GM23338 (cell line): Measurements from ENCODE around the gene CIAO3. TPM values are rescaled to one million over a fixed set of nuclear protein-coding genes. Genes with fewer than 3 reads are reported as not detected.
"Not testable (repeated sequence)": the region's sequence is repeated elsewhere in the genome, so short reads cannot be mapped to it uniquely, and the experiment has no call there.

Experiments
- ATAC-seq: fragments of 200-7000 bp; cut with Tn5 transposase; 3 replicates; pipeline ENCODE4 v1.9.1; 2020
- DNase-seq: peaks from one replicate; pipeline ENCODE4 v3.0.0-alpha.2; 2015; ENCODE audit warnings: low spot score
- H2AFZ ChIP-seq: fragments of 200-600 bp; sonication (generic); 2 replicates; pipeline ENCODE4 v1.8.0; 2016; ENCODE audit warnings: antibody characterized with exemption, mild to moderate bottlenecking, moderate library complexity
- H3F3A ChIP-seq: fragments of 200-600 bp; sonication (generic); replicated peaks from 2 replicates; pipeline ENCODE4 v1.8.0; 2017; ENCODE audit warnings: antibody characterized with exemption, mixed run types, low read depth
- H3K27ac ChIP-seq: fragments of 200-600 bp; sonication (generic); 2 replicates; pipeline ENCODE4 v1.6.1; 2016; ENCODE audit warnings: low read depth
- H3K27me3 ChIP-seq: fragments of 200-600 bp; sonication (generic); 2 replicates; pipeline ENCODE4 v1.8.0; 2016; ENCODE audit warnings: mild to moderate bottlenecking, mixed run types, moderate library complexity; ENCODE audit not compliant: insufficient read depth
- H3K36me3 ChIP-seq: fragments of 200-600 bp; sonication (generic); 2 replicates; pipeline ENCODE4 v1.8.0; 2016; ENCODE audit warnings: mild to moderate bottlenecking; ENCODE audit not compliant: insufficient read depth
- H3K4me1 ChIP-seq: fragments of 200-600 bp; sonication (generic); 2 replicates; pipeline ENCODE4 v1.8.0; 2016; ENCODE audit warnings: mild to moderate bottlenecking, moderate library complexity; ENCODE audit not compliant: insufficient read depth
- H3K4me2 ChIP-seq: fragments of 200-600 bp; sonication (generic); 2 replicates; pipeline ENCODE4 v1.7.1; 2017; ENCODE audit warnings: mixed run types
- H3K4me3 ChIP-seq: fragments of 200-600 bp; sonication (generic); 2 replicates; pipeline ENCODE4 v1.6.1; 2016; ENCODE audit warnings: mixed run types
- H3K79me2 ChIP-seq: fragments of 200-600 bp; sonication (generic); replicated peaks from 2 replicates; pipeline ENCODE4 v1.8.0; 2017; ENCODE audit warnings: mild to moderate bottlenecking; ENCODE audit not compliant: insufficient read depth
- H3K9me2 ChIP-seq: fragments of 200-600 bp; sonication (generic); 2 replicates; pipeline ENCODE4 v1.8.0; 2017; ENCODE audit not compliant: insufficient read depth
- H4K20me1 ChIP-seq: fragments of 200-600 bp; sonication (generic); replicated peaks from 2 replicates; pipeline ENCODE4 v1.8.0; 2017; ENCODE audit warnings: mild to moderate bottlenecking; ENCODE audit not compliant: insufficient read depth
- H3K27ac Mint-ChIP-seq: 2 replicates; pipeline ENCODE4 v1.8.0; 2020; ENCODE audit warnings: inconsistent platforms, mild to moderate bottlenecking, moderate library complexity, mixed read lengths
- H3K27me3 Mint-ChIP-seq: 3 replicates; pipeline ENCODE4 v1.8.0; 2022; ENCODE audit warnings: low read depth, mild to moderate bottlenecking, moderate library complexity, mixed read lengths, inconsistent platforms; ENCODE audit not compliant: insufficient read depth, poor library complexity
- H3K36me3 Mint-ChIP-seq: 3 replicates; pipeline ENCODE4 v1.8.0; 2021; ENCODE audit warnings: low read depth, mild to moderate bottlenecking, inconsistent platforms, moderate library complexity, mixed read lengths
- H3K4me1 Mint-ChIP-seq: 3 replicates; pipeline ENCODE4 v1.8.0; 2020; ENCODE audit warnings: mild to moderate bottlenecking, inconsistent platforms, mixed read lengths
- H3K4me3 Mint-ChIP-seq: 3 replicates; pipeline ENCODE4 v1.8.0; 2021; ENCODE audit warnings: moderate library complexity, mild to moderate bottlenecking, inconsistent platforms, mixed read lengths
- H3K9me3 Mint-ChIP-seq: 3 replicates; pipeline ENCODE4 v1.8.0; 2020; ENCODE audit warnings: moderate library complexity, mild to moderate bottlenecking, inconsistent platforms, mixed read lengths
- CREB1 ChIP-seq: fragments of 250-450 bp; sonication (Bioruptor Pico); IDR thresholded peaks from 2 replicates; pipeline ENCODE4 v1.5.0; 2020; ENCODE audit warnings: low read depth, mild to moderate bottlenecking, moderate library complexity
- EZH2 ChIP-seq: fragments of 200-600 bp; sonication (generic); IDR thresholded peaks from one replicate; pipeline ENCODE4 v1.8.0; 2017; ENCODE audit warnings: antibody characterized with exemption, mild to moderate bottlenecking, low read depth; ENCODE audit not compliant: unreplicated experiment
- EZH2phosphoT487 ChIP-seq: fragments of 200-600 bp; sonication (generic); IDR thresholded peaks from one replicate; pipeline ENCODE4 v1.8.1; 2018; ENCODE audit warnings: antibody characterized with exemption; ENCODE audit not compliant: unreplicated experiment
- JUNB ChIP-seq: IDR thresholded peaks from one replicate; pipeline ENCODE4 v1.6.1; 2016; ENCODE audit warnings: antibody characterized with exemption; ENCODE audit not compliant: unreplicated experiment
- NANOG ChIP-seq: IDR thresholded peaks from 2 replicates; pipeline ENCODE4 v1.6.1; 2016; ENCODE audit warnings: antibody characterized with exemption, borderline replicate concordance
- POLR2AphosphoS5 ChIP-seq: IDR thresholded peaks from 2 replicates; pipeline ENCODE4 v1.6.1; 2016; ENCODE audit warnings: antibody characterized with exemption, low read depth
- STAT1 ChIP-seq: IDR thresholded peaks from one replicate; pipeline ENCODE4 v1.6.1; 2016; ENCODE audit warnings: antibody characterized with exemption; ENCODE audit not compliant: unreplicated experiment
- ZNF114 ChIP-seq: fragments of 250-450 bp; sonication (Bioruptor Pico); IDR thresholded peaks from 2 replicates; pipeline ENCODE4 v1.5.0; 2020; ENCODE audit warnings: mild to moderate bottlenecking, moderate library complexity
- ZNF331 ChIP-seq: fragments of 250-450 bp; sonication (Bioruptor Pico); IDR thresholded peaks from 2 replicates; pipeline ENCODE4 v1.5.0; 2020; ENCODE audit warnings: low read depth, mild to moderate bottlenecking, moderate library complexity
- ZNF462 ChIP-seq: fragments of 250-450 bp; sonication (Bioruptor Pico); IDR thresholded peaks from 2 replicates; pipeline ENCODE4 v1.5.0; 2020; ENCODE audit warnings: mild to moderate bottlenecking, moderate library complexity
- polyA plus RNA-seq: library from polyadenylated mRNA; unstranded; fragments of >200 nt; fragmentation: Nextera tagmentation; extraction: Ambion mirVana; gene quantifications from 2 replicates; pipeline ENCODE4 v1.2.1, GENCODE V29; 2016
- total RNA-seq: library from RNA; depleted of rRNA; stranded (reverse); fragments of >200 nt; shearing (Covaris generic); gene quantifications from 2 replicates; pipeline ENCODE4 v1.2.3, GENCODE V29; 2014
- TF ChIP-seq, protein P1 (sequence below): IDR thresholded peaks from one replicate; pipeline ENCODE4 v1.6.1; 2018; ENCODE audit warnings: antibody characterized with exemption; ENCODE audit not compliant: unreplicated experiment

Gene CIAO3
- total and polyA plus RNA-seq, 2 experiments from 2014 or later = 13.0 to 42.3 TPM

GRCh38 chr16:776824-777223 lies 36.0 kb upstream of the CIAO3 start:
- H3K4me3 ChIP-seq = no peak overlapping the region
- Mint-ChIP-seq H3K4me3 (no peak overlapping the region), H3K36me3 (no peaks in the 10 kb centered on the region), H3K27me3 (peaks cover 10% of the 10 kb centered on the region), H3K9me3 (no peaks in the 10 kb centered on the region), H3K4me1 (no peaks in the 10 kb centered on the region), H3K27ac (no peak overlapping the region)
- H3K4me1 ChIP-seq = no peaks in the 10 kb centered on the region
- no peaks in the 10 kb centered on the region for H3K27me3 ChIP-seq
- DNase-seq (no peak), ATAC-seq (no peak)
- peaks cover 3% of the 10 kb centered on the region; the same call in 1 of the 2 replicates for H3F3A ChIP-seq
- no peaks in the 10 kb centered on the region for H3K9me2 ChIP-seq
- H3K4me2 ChIP-seq = no peak overlapping the region
- no peak overlapping the region for H3K27ac ChIP-seq
- H2AFZ ChIP-seq = no peak overlapping the region
- TF ChIP-seq ZNF114 (CRISPR knock-in tag) = no peak
- TF ChIP-seq EZH2phosphoT487 = no peak
- TF ChIP-seq ZNF331 = no peak
- TF ChIP-seq, protein P1, sequence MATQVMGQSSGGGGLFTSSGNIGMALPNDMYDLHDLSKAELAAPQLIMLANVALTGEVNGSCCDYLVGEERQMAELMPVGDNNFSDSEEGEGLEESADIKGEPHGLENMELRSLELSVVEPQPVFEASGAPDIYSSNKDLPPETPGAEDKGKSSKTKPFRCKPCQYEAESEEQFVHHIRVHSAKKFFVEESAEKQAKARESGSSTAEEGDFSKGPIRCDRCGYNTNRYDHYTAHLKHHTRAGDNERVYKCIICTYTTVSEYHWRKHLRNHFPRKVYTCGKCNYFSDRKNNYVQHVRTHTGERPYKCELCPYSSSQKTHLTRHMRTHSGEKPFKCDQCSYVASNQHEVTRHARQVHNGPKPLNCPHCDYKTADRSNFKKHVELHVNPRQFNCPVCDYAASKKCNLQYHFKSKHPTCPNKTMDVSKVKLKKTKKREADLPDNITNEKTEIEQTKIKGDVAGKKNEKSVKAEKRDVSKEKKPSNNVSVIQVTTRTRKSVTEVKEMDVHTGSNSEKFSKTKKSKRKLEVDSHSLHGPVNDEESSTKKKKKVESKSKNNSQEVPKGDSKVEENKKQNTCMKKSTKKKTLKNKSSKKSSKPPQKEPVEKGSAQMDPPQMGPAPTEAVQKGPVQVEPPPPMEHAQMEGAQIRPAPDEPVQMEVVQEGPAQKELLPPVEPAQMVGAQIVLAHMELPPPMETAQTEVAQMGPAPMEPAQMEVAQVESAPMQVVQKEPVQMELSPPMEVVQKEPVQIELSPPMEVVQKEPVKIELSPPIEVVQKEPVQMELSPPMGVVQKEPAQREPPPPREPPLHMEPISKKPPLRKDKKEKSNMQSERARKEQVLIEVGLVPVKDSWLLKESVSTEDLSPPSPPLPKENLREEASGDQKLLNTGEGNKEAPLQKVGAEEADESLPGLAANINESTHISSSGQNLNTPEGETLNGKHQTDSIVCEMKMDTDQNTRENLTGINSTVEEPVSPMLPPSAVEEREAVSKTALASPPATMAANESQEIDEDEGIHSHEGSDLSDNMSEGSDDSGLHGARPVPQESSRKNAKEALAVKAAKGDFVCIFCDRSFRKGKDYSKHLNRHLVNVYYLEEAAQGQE = no peak
- no peak for TF ChIP-seq STAT1
- TF ChIP-seq ZNF462 (CRISPR knock-in tag) = no peak
- no peak for TF ChIP-seq POLR2AphosphoS5
- TF ChIP-seq JUNB = no peak
- no peak for TF ChIP-seq EZH2
- no peak for TF ChIP-seq CREB1 (CRISPR knock-in tag)
- no peak for TF ChIP-seq NANOG
- H3K79me2 ChIP-seq = no peaks in the 10 kb centered on the region
- H4K20me1 ChIP-seq = no peaks in the 10 kb centered on the region
- no peaks in the 10 kb centered on the region for H3K36me3 ChIP-seq

DNA sequence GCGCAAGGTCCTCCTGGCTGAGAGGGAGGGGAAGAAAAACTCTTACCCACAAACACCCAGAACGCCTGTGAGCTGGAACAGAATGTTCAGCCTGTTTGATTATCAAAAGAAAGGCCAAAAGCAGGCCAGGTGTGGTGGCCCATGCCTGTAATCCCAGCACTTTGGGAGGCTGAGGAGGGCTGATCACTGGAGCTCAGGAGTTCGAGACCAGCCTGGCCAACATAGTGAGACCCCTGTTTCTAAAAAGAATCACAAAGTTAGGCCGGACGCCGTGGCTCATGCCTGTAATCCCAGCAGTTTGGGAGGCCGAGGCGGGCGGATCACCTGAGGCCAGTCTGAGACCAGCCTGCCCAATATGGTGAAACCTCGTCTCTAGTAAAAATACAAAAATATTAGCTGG lies 35.5 kb upstream of the CIAO3 start:
- H3K9me2 ChIP-seq, H3K4me1 Mint-ChIP-seq, H3K27me3 Mint-ChIP-seq, H3K4me2 ChIP-seq, H3K4me3 Mint-ChIP-seq, H3K36me3 ChIP-seq, H3K27ac ChIP-seq, DNase-seq, H3K27me3 ChIP-seq, H4K20me1 ChIP-seq, H3K27ac Mint-ChIP-seq, H3K36me3 Mint-ChIP-seq, H3F3A ChIP-seq, H3K79me2 ChIP-seq, ATAC-seq, H2AFZ ChIP-seq, H3K9me3 Mint-ChIP-seq, H3K4me3 ChIP-seq, H3K4me1 ChIP-seq: not testable (repeated sequence)
